GM20000 (cell line): ENCODE measurements around the gene TMEM154.
A peak's percentile ranks its signal among the peaks of the same experiment; 100 is the strongest.

Source experiments
- DNase-seq: peaks from one replicate; pipeline ENCODE4 v3.0.0; 2012; ENCODE audit warnings: low spot score
- CTCF ChIP-seq: IDR thresholded peaks from 2 replicates; pipeline ENCODE4 v1.5.1; 2012; ENCODE audit warnings: mild to moderate bottlenecking, control low read depth; ENCODE audit errors: extremely low read depth, missing control alignments

Gene TMEM154

GRCh38 chr4:152719291-152719690, 39.5 kb upstream of the TMEM154 start:
- no peak for DNase-seq
- no peak for TF ChIP-seq CTCF

GRCh38 chr4:152715076-152715475, 35.3 kb upstream of the TMEM154 start:
- DNase-seq = no peak
- TF ChIP-seq CTCF = no peak

- DNase-seq = no peak
- TF ChIP-seq CTCF = no peak
Measured at GRCh38 chr4:152713951-152714705, 34.3 kb upstream of the TMEM154 start.

- DNase-seq = peak; percentile 32
- TF ChIP-seq CTCF = no peak
Measured at GRCh38 chr4:152709675-152710438, 30.1 kb upstream of the TMEM154 start.

- no peak for DNase-seq
- no peak for TF ChIP-seq CTCF
Measured at GRCh38 chr4:152708796-152709195, 29.0 kb upstream of the TMEM154 start.

- no peak for TF ChIP-seq CTCF
- no peak for DNase-seq
Measured at GRCh38 chr4:152708361-152708760, 28.6 kb upstream of the TMEM154 start.

- no peak for TF ChIP-seq CTCF
- DNase-seq = no peak
Measured at GRCh38 chr4:152707632-152708031, 27.8 kb upstream of the TMEM154 start.
